GM12878 (cell line): ENCODE measurements around the gene CNOT6L. TPM values are rescaled to one million over a fixed set of nuclear protein-coding genes. Genes with fewer than 3 reads are reported as not detected.

Experiments
- ATAC-seq: fragments of 200-7000 bp; cut with Tn5 transposase; 3 replicates; pipeline ENCODE4 v1.9.1; 2020; ENCODE audit warnings: mild to moderate bottlenecking, moderate library complexity
- BruUV-seq: library from RNA; stranded (reverse); fragments of 400-500 nt; replicated peaks from 2 replicates; lab custom pipeline; 2021; lab: Mats Ljungman, UMichigan
- CTCF ChIA-PET: fragments of 300-600 bp; sonication (Branson Sonifier 250); formaldehyde crosslinking; extraction: SDS; loops from one replicate; lab custom pipeline; 2021; ENCODE audit warnings: inconsistent platforms; lab: Yijun Ruan, JAX
- POLR2A ChIA-PET: fragments of 350-600 bp; formaldehyde crosslinking; extraction: SDS; loops from one replicate; lab custom pipeline; 2021; ENCODE audit warnings: inconsistent platforms; lab: Charles Lee
- RAD21 ChIA-PET: fragments of 300-600 bp; sonication (Branson Sonifier 250); formaldehyde crosslinking; loops from one replicate; lab custom pipeline; 2023; ENCODE audit warnings: antibody characterized with exemption; ENCODE audit not compliant: unreplicated experiment; lab: Charles Lee
- SMC1A ChIA-PET: fragments of 300-600 bp; sonication (Branson Sonifier 250); formaldehyde crosslinking; loops from one replicate; lab custom pipeline; 2023; ENCODE audit not compliant: unreplicated experiment, uncharacterized antibody; lab: Charles Lee
- DNase-seq: peaks from one replicate; pipeline ENCODE4 v3.0.0-alpha.2; 2011; ENCODE audit warnings: low read depth, low spot score
- FAIRE-seq: peaks from 3 replicates; lab custom pipeline; 2011; peaks lifted over from hg19 to GRCh38; lab: Jason Lieb, UNC
- H2AFZ ChIP-seq: 2 replicates; pipeline ENCODE4 v1.6.0; 2011; ENCODE audit warnings: low read depth, low read length, control low read depth; ENCODE audit not compliant: control insufficient read depth
- H3K27ac ChIP-seq: 2 replicates; pipeline ENCODE4 v1.5.1; 2011; ENCODE audit warnings: control low read depth; ENCODE audit not compliant: control insufficient read depth, insufficient read depth
- H3K27me3 ChIP-seq, 2 experiments: replicated peaks in 1 of 2; 2 replicates each; pipeline versions ENCODE4 v1.6.0 to v1.6.1; 2011; ENCODE audit warnings: low read length in 1 of 2; ENCODE audit not compliant: control insufficient read depth in 2 of 2, insufficient read depth in 2 of 2
- H3K36me3 ChIP-seq, 2 experiments: 2 replicates each; pipeline ENCODE4 v1.5.1; 2011; ENCODE audit warnings: low read length in 1 of 2; ENCODE audit not compliant: control insufficient read depth in 2 of 2, insufficient read depth in 2 of 2
- H3K4me1 ChIP-seq: 2 replicates; pipeline ENCODE4 v1.6.1; 2011; ENCODE audit warnings: mild to moderate bottlenecking, low read length, moderate library complexity, mixed read lengths; ENCODE audit not compliant: control insufficient read depth, insufficient read depth
- H3K4me2 ChIP-seq: 2 replicates; pipeline ENCODE4 v1.6.0; 2011; ENCODE audit warnings: control low read depth; ENCODE audit not compliant: control insufficient read depth, insufficient read depth
- H3K4me3 ChIP-seq: fragments of 200-600 bp; sonication (generic); 2 replicates; pipeline ENCODE4 v1.5.1; 2016
- H3K79me2 ChIP-seq: 2 replicates; pipeline ENCODE4 v1.6.0; 2011; ENCODE audit warnings: low read length; ENCODE audit not compliant: control insufficient read depth, insufficient read depth
- H3K9ac ChIP-seq: 2 replicates; pipeline ENCODE4 v1.8.0; 2011; ENCODE audit warnings: low read length, control low read depth, mixed read lengths; ENCODE audit not compliant: control insufficient read depth, insufficient read depth
- H3K9me3 ChIP-seq: replicated peaks from 3 replicates; pipeline ENCODE4 v1.5.1; 2011; ENCODE audit warnings: mild to moderate bottlenecking, low read length; ENCODE audit not compliant: control insufficient read depth, insufficient read depth
- H4K20me1 ChIP-seq: 2 replicates; pipeline ENCODE4 v1.6.0; 2011; ENCODE audit not compliant: control insufficient read depth, insufficient read depth
- CBX5 ChIP-seq: sonication (generic); IDR thresholded peaks from 2 replicates; pipeline ENCODE4 v1.6.1; 2016; ENCODE audit warnings: low read depth, moderate library complexity, mild to moderate bottlenecking, inconsistent platforms
- CHD1 ChIP-seq: IDR thresholded peaks from 2 replicates; pipeline ENCODE4 v1.6.1; 2012; ENCODE audit warnings: low read depth, low read length, improper control_type of control experiment
- MXI1 ChIP-seq: fragments of 150-350 bp; IDR thresholded peaks from 2 replicates; pipeline ENCODE4 v1.6.1; 2011; ENCODE audit warnings: low read depth, mild to moderate bottlenecking, inconsistent platforms, low read length, improper control_type of control experiment
- POLR2A ChIP-seq: IDR thresholded peaks from 2 replicates; pipeline ENCODE4 v1.6.1; 2011; ENCODE audit warnings: low read depth, mild to moderate bottlenecking, low read length
- SMAD5 ChIP-seq: IDR thresholded peaks from 2 replicates; pipeline ENCODE4 v1.6.1; 2016; ENCODE audit warnings: antibody characterized with exemption, low read depth
- ZZZ3 ChIP-seq: IDR thresholded peaks from 2 replicates; pipeline ENCODE4 v1.6.1; 2011; ENCODE audit warnings: low read depth; ENCODE audit not compliant: control insufficient read depth, insufficient read length
- WGBS: methylation state at CpG from one replicate; pipeline ENCODE4 v1.1.6; 2016; ENCODE audit warnings: low lambda C conversion rate; ENCODE audit not compliant: insufficient replicate concordance, insufficient coverage; ENCODE audit errors: missing lambda C conversion rate; 5-methylcytosine and 5-hydroxymethylcytosine counted together
- in situ Hi-C: fragments of 300-500 bp; cut with MboI; formaldehyde crosslinking; loops from 9 replicates; pipeline ENCODE4 v1.14.3; 2018; ENCODE audit warnings: mixed read lengths
- intact Hi-C: fragments of 100-400 bp; cut with micrococcal nuclease; formaldehyde crosslinking; loops from one replicate; pipeline ENCODE4 v1.14.2; 2022; ENCODE audit not compliant: unreplicated experiment
- polyA plus RNA-seq, 11 experiments: library from polyadenylated mRNA; depleted of rRNA in 4 of 11; unstranded in 6 of 11; stranded (reverse) in 5 of 11; fragments of >200 nt; fragmentation: Nextera tagmentation in 4 of 11; fragmentation: Illumina TruSeq in 1 of 11; extraction: Ambion mirVana in 4 of 11; extraction: Trizol in 1 of 11; gene quantifications; 1 replicate in 1 of 11; 2 replicates in 10 of 11; pipeline versions ENCODE4 v1.2.1 to v1.2.3, GENCODE V29; 2011 to 2016; ENCODE audit warnings: inconsistent platforms in 2 of 11, missing spikeins in 2 of 11, low read depth in 1 of 11
- total RNA-seq, 4 experiments: library from RNA; depleted of rRNA in 3 of 4; stranded (reverse); fragments of >200 nt in 3 of 4; fragmentation: Illumina TruSeq in 1 of 4; extraction: Trizol in 1 of 4; gene quantifications; 2 replicates each; pipeline versions ENCODE4 v1.2.1 to v1.2.3, GENCODE V29; 2013 to 2021
- TF ChIP-seq, protein P1 (sequence below): IDR thresholded peaks from 2 replicates; pipeline ENCODE4 v1.6.1; 2012; ENCODE audit warnings: low read length, inconsistent platforms

Gene CNOT6L
- total and polyA plus RNA-seq, 10 of the 15 experiments (the other 5 are each of a cell fraction or from before 2014, with no cell fraction given), result 1.1 to 10.0 (median 3.0) TPM

DNA sequence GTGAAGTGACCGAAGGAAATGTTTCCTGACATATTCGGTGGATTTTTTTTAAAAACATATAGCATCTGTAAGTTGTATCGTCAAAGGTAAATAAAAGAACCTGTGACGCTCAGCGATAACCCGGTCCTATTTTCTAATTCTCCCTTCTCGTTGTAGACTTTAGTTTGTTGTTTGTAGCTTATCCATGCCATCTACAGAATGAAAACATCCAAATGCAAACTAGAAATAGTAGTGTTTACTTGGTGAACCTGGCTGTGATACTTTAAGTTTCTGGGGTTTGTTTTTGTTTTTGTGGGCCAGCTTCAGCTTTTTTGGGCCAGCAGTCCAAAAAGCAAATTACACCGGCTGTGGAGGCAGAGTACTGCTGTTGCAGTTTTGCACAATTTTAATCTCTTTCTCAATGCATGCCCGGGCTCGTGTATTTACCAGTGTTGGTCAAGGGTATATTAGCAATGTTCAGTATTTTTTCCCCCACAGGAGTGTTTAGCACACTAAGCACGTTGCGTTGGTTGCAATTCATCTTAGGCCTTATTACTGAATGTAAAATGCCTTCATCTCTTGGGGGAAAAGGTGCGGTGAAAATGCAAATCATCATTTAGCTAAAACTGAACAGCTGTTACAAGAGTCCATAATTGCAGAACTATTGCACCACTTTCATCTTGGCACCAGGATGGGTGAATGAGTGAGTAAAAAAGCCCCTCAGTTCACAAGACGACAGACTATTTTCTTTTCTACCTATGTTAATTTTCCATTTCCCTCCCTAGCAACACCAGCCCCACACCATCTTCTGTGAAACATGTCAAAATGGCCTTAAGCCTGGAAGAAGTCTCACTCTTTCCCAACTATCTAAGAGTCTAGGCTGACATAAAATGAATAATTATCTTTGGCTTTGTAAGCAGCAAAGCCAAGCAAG, 1.7 kb upstream of the CNOT6L start:
- no peaks in the 10 kb centered on the region for H3K36me3 ChIP-seq
- RAD21 ChIA-PET, result interaction anchor here (0.6 to 1.4 kb wide), 2 partner anchors 42 to 859 kb away, joined by 4 to 9 read pairs; partner anchors contain the start of gene MRPL1
- CTCF ChIA-PET, result interaction anchor here (1.0 to 1.1 kb wide), 2 partner anchors 10 to 21 kb away, joined by 3 to 5 read pairs; no protein-coding TSS in a partner anchor
- ATAC-seq (no peak), DNase-seq (no peak), FAIRE-seq (peak; percentile 44)
- H3K4me2 ChIP-seq, result peak overlapping the region; percentile 73
- H3K27ac ChIP-seq, result peak overlapping the region; percentile 76
- H3K27me3 ChIP-seq, result no peaks in the 10 kb centered on the region; a peak in 1 of 4 replicates
- TSS peak; percentile 80 for BruUV-seq
- H3K9me3 ChIP-seq, result no peaks in the 10 kb centered on the region
- H4K20me1 ChIP-seq, result no peaks in the 10 kb centered on the region
- WGBS, result under 1% methylated on average over 14 of the region's 14 CpGs
- intact Hi-C loops, result loop anchor here (1.0 kb wide), 1 partner anchor 41 kb away; the partner anchor contains the start of gene MRPL1
- peaks cover 26% of the 10 kb centered on the region for H3K79me2 ChIP-seq
- TF ChIP-seq SMAD5 (no peak), CBX5 (no peak), MXI1 (no peak), POLR2A (no peak), CHD1 (no peak), ZZZ3 (no peak)
- TF ChIP-seq, protein P1, sequence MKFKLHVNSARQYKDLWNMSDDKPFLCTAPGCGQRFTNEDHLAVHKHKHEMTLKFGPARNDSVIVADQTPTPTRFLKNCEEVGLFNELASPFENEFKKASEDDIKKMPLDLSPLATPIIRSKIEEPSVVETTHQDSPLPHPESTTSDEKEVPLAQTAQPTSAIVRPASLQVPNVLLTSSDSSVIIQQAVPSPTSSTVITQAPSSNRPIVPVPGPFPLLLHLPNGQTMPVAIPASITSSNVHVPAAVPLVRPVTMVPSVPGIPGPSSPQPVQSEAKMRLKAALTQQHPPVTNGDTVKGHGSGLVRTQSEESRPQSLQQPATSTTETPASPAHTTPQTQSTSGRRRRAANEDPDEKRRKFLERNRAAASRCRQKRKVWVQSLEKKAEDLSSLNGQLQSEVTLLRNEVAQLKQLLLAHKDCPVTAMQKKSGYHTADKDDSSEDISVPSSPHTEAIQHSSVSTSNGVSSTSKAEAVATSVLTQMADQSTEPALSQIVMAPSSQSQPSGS, result 0 out of 2 replicates have a peak, but pooled peaks have one; percentile 6
- peak overlapping the region; percentile 83 for H3K4me3 ChIP-seq
- peak overlapping the region; percentile 76 for H3K9ac ChIP-seq
- peak overlapping the region; percentile 71 for H2AFZ ChIP-seq
- POLR2A ChIA-PET, result interaction anchor here (0.9 to 2.8 kb wide), 2 partner anchors 10 to 41 kb away, joined by 3 to 9 read pairs; partner anchors contain the start of gene MRPL1
- peaks cover 3% of the 10 kb centered on the region; the same call in 1 of the 2 replicates for H3K4me1 ChIP-seq
- in situ Hi-C loops, result no loop called here
- SMC1A ChIA-PET, result interaction anchor here (1.4 to 1.9 kb wide), 2 partner anchors 41 to 49 kb away, joined by 3 to 5 read pairs; partner anchors contain the start of gene MRPL1
